ENCODE data around the gene CC2D2B.
"Not testable (repeated sequence)": the region's sequence is repeated elsewhere in the genome, so short reads cannot be mapped to it uniquely, and the experiment has no call there.

The CC2D2B gene

GRCh38 chr10:96023168-96023567 lies 115.4 kb downstream of the CC2D2B start:
- no peaks in the 10 kb centered on the region for H3K4me1 Mint-ChIP-seq
- H3K4me3 Mint-ChIP-seq, result no peak overlapping the region
- no peak for DNase-seq (ENCODE audit: low spot score in 2 of 2)
- no peak overlapping the region for H3K27ac Mint-ChIP-seq
- peak; percentile 39 for ATAC-seq
- H3K9me3 Mint-ChIP-seq, result no peaks in the 10 kb centered on the region
- no peaks in the 10 kb centered on the region for H3K36me3 Mint-ChIP-seq

GRCh38 chr10:96025566-96025965 lies 117.8 kb downstream of the CC2D2B start:
- Mint-ChIP-seq H3K27ac (no peak overlapping the region), H3K4me1 (no peaks in the 10 kb centered on the region), H3K36me3 (no peaks in the 10 kb centered on the region), H3K9me3 (no peaks in the 10 kb centered on the region), H3K4me3 (no peak overlapping the region)
- ATAC-seq (peak; percentile 59), DNase-seq (ENCODE audit: low spot score in 2 of 2) (no peak)

DNA sequence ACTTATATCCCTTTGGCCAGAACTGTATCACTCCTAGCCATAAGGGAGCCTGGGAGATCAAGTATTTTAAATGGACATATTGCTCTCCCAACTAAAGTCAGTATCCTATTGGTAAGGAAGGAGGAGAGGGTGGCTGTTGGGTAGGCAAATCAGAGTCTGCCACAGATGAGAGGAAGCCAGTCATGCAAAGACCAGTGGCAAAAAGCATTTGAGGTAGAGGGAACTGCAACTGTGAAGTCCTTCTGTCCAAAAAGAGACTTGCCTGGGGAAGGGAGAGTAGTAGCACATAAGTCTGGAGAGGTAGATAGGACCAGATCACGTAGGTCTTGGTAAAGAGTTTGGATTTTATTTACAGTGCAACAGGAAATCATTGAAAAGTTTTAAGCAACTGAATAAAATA lies 126.8 kb downstream of the CC2D2B start:
- no peak for DNase-seq (ENCODE audit: low spot score in 2 of 2)
- H3K36me3 Mint-ChIP-seq, result no peaks in the 10 kb centered on the region
- H3K4me3 Mint-ChIP-seq, result no peak overlapping the region
- no peaks in the 10 kb centered on the region for H3K4me1 Mint-ChIP-seq
- H3K27ac Mint-ChIP-seq, result no peak overlapping the region
- ATAC-seq, result no peak
- no peaks in the 10 kb centered on the region for H3K9me3 Mint-ChIP-seq

DNA sequence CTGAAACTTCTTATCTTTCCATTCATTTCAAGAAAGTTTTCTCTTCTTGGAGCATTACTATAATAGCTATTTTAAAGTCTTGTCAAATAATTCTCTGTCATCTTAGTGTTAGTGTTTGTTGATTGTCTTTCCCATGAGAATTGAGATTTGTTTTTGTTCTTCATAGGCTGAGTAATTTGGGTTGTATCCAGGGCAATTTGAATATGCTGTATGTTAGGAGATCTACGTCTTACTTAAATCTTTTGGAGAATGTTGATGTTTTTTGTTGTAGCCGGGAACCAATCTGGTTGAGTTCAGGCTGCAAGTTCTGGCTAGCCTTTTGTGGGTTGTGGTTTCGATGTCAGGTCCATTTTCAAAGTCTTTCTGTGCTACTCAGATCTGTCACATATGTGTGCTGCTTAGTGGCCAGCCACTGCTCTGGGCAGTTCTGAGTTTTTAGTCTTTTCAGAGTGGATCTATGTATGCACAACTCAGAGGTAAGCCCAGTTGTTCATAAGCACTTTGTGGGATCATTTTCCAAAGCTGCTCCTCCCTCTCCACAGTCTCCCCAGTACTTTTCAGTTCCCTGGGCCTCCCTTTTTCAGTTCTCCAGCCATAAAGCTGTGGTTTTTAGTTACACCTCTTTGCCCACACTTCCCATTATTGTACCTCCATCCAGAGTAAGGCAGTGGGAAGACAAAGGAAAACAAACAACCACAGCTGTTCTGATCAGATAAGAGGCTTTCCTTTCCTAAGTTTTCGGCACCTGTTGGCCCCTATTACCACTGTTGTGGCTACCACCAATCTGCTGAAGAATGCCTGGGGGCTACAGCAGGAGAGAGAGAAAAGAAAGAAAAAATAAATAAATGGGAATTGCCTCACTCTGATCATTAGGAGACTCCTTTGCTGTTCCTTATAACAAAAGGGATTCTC lies 131.0 kb downstream of the CC2D2B start:
- no peak overlapping the region for H3K4me3 Mint-ChIP-seq
- peaks cover 7% of the 10 kb centered on the region for H3K4me1 Mint-ChIP-seq
- no peaks in the 10 kb centered on the region for H3K36me3 Mint-ChIP-seq
- no peaks in the 10 kb centered on the region for H3K9me3 Mint-ChIP-seq
- no peak for DNase-seq (ENCODE audit: low spot score in 2 of 2)
- H3K27ac Mint-ChIP-seq, result no peak overlapping the region
- no peak for ATAC-seq

DNA sequence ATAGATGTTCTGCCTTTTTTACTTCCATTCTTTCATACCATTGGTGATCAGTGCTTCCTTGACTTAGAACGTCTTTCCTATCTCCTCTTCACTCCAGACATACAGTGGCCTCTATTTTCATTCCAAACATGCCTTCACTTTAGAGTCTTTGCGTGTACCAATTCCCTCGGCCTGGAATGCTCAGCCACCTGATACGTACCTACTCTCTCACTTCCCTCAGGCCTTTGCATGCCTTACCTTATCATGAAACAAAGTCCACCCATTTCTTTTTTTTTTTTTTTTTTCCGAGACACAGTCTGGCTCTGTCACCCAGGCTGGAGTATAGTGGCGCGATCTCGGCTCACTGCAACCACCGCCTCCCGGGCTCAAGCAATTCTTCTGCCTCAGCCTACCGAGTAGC lies 133.4 kb downstream of the CC2D2B start:
- DNase-seq (ENCODE audit: low spot score in 2 of 2), result no peak
- ATAC-seq, result no peak
- Mint-ChIP-seq H3K36me3 (peaks cover 8% of the 10 kb centered on the region), H3K4me3 (no peak overlapping the region), H3K4me1 (peaks cover 7% of the 10 kb centered on the region), H3K9me3 (no peaks in the 10 kb centered on the region), H3K27ac (no peak overlapping the region)

DNA sequence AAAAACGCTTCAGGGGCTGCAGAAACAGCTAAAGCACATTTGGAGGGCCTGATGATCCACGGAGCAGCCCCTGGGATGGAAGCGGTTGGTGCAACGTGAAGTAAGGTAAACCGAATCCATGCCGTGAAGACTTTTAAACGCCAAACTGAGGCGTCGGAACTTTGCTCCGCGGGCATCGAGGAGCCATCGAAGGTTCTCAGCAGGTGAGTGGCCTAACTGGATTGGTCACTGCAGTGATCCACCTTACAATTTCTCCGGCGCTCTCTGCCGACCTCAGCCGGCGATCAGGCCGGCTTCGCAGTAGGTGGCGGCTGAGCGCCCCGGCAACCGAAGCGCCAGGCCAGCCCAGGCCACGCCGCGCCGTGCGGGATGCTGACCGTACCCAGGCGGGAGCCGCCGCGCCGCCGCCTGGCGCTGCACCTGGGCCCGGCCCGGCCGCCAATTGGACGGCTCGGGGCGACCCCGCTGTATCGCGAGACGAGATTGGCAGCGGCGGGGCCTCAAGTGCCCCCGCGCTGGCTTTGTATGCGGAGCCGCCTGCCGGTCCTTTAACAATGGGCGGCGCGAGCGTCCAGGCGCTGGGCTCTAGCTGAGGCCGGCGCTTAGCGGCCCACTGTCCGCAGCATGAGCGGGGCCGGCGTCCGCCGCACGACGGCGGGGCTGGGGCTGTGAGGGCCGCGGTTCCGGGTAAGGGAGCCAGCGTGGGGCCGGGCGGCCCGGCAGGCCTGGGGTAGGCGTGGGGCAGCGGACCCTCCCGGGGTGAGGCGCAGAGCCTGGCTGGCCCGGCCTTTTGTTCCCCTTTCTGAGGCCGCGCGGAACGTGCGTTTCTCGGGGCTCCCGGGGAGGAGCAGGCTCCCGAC lies 135.5 kb downstream of the CC2D2B start, which contains the start of gene CCNJ:
CCNJ (plus strand) TSS at position 551 of the 860 bp plus-strand sequence. CDS start 811 bp downstream, outside the sequence.
- DNase-seq (ENCODE audit: low spot score in 2 of 2), result peak; percentile 75 to 88
- Mint-ChIP-seq H3K36me3 (peaks cover 20% of the 10 kb centered on the region), H3K4me3 (peak within 1 kb of the TSS; percentile 93), H3K27ac (peak within 1 kb of the TSS; percentile 93), H3K9me3 (no peaks in the 10 kb centered on the region), H3K4me1 (peaks cover 13% of the 10 kb centered on the region)
- peak; percentile 97 for ATAC-seq

DNA sequence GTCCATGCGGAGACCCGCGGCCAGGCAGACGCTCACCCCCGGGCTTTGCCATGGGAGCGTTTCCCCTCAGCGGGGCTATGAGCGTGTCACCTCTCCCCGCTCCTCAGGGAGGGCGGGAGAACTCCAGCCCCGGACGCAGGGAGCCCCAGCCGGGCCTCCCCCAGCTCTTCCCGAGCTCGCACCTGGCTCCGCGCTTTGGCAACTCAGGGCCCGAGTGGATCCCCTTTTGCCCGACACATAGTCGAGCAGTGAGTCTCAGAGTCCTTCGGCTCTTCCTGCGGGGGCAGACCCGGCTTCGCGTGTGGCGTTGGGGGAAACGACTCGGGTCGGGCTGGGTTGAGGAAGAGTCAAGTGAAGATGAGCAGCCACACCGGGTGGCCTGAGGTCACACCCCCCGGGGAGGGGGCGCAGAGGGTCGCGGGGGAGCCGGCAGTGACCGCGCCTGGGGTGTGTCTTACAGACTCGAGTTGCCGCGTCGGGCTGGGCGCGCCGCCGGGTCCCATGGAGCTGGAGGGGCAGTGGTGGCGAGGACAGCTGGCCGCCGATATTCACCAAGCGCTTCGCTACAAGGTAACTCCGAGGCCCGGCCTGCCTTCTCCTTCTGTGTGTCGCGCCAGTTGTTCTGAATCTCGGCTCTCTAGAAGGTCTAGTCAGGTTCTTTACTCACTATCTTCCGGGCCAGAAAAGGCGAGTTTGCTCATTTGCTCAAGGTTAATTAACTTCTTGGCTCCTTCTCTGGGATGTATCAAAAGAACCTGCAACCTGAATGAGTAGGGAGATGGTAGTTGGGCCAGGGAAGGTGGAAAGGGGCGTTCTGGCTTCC lies 136.3 kb downstream of the CC2D2B start:
- ATAC-seq, result peak; percentile 71
- peak overlapping the region; percentile 93 for H3K4me3 Mint-ChIP-seq
- H3K4me1 Mint-ChIP-seq, result peaks cover 22% of the 10 kb centered on the region

DNA sequence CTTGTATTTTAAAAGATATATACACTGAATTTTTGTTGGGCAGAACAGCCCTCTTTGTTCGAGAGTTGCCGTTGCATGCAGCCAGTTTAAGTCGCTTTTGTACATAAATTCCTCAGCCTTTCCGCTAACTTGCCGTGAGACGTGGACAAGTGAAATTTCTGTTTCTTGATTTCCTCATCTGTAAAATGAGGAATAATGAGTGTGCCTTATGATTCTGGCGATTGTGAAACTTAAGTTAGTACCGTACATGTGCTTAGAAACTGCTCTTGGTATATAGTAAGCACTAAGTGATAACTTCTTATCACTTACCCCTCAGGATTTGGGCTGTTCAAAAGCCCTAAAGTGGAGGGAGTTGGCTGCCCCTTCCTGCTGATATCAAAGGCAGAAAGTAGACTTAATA lies 137.0 kb downstream of the CC2D2B start:
- ATAC-seq, result no peak
- peaks cover 28% of the 10 kb centered on the region for H3K4me1 Mint-ChIP-seq

More for the DNA sequence above, 136.3 kb downstream of the CC2D2B start:
- Mint-ChIP-seq H3K9me3 (no peaks in the 10 kb centered on the region), H3K36me3 (peaks cover 24% of the 10 kb centered on the region), H3K27ac (peak overlapping the region; percentile 93)
- DNase-seq (ENCODE audit: low spot score in 2 of 2), result peak; percentile 40 to 81

GRCh38 chr10:96046546-96046945 lies 138.8 kb downstream of the CC2D2B start:
- H3K4me3 Mint-ChIP-seq, result no peak overlapping the region
- no peak for DNase-seq (ENCODE audit: low spot score in 2 of 2)
- ATAC-seq, result no peak
- H3K9me3 Mint-ChIP-seq, result no peaks in the 10 kb centered on the region
- H3K27ac Mint-ChIP-seq, result no peak overlapping the region
- H3K36me3 Mint-ChIP-seq, result peaks cover 45% of the 10 kb centered on the region
- peaks cover 29% of the 10 kb centered on the region for H3K4me1 Mint-ChIP-seq

More for the DNA sequence above, 137.0 kb downstream of the CC2D2B start:
- peak overlapping the region; percentile 93 for H3K27ac Mint-ChIP-seq
- H3K4me3 Mint-ChIP-seq, result peak overlapping the region; percentile 93
- no peaks in the 10 kb centered on the region for H3K9me3 Mint-ChIP-seq
- DNase-seq (ENCODE audit: low spot score in 2 of 2), result no peak
- peaks cover 30% of the 10 kb centered on the region for H3K36me3 Mint-ChIP-seq

DNA sequence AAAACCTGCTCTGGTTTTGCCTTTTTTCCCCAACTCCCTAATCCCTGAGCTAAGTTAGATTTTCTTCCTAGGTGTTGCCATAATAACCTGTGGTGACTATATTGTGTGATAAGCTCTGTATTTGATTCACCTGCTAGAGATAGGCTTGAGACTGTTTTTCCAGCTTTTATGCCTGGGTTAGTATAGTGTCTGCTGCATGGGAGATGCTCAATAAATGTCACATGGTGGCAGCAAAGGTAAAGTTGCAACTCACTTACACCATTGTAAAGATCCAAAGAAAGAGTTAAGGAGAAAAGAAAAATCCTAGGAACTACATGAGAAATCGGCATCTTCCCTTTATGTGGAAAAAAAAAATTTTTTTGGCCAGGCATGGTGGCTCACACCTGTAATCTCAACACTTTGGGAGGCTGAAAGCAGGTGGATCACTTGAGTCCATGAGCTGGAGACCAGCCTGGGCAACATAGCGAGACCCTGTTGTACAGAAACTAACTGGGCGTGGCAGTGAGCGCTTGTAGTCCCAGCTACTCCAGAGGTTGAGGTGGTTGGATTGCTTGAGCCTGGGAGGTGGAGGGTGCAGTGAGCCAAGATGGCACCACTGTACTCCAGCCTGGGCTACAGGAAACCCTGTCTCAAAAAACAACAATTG lies 139.4 kb downstream of the CC2D2B start:
- Mint-ChIP-seq H3K4me3 (no peak overlapping the region), H3K36me3 (peaks cover 51% of the 10 kb centered on the region), H3K9me3 (no peaks in the 10 kb centered on the region), H3K4me1 (peaks cover 35% of the 10 kb centered on the region), H3K27ac (no peak overlapping the region)
- ATAC-seq, result no peak
- no peak for DNase-seq (ENCODE audit: low spot score in 2 of 2)

DNA sequence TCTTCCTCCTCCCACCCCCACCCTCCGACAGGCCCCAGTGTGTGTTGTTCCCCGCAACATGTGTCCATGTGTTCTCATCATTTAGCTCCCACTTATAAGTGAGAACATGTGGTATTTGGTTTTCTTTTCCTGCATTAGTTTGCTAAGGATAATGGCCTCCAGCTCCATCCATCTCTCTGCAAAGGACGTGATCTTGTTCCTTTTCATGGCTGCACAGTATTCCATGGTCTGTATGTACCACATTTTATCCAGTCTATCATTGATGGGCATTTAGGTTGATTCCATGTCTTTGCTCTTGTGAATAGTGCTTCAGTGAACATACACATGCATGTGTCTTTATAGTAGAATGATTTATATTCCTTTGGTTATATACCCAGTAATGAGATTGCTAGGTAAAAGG lies 140.2 kb downstream of the CC2D2B start:
- not testable (repeated sequence) for DNase-seq (ENCODE audit: low spot score in 2 of 2); H3K4me3 Mint-ChIP-seq; H3K9me3 Mint-ChIP-seq; H3K27ac Mint-ChIP-seq; ATAC-seq
- Mint-ChIP-seq H3K36me3 (peaks cover 53% of the 10 kb centered on the region), H3K4me1 (peaks cover 30% of the 10 kb centered on the region)

- no peak for ATAC-seq
- Mint-ChIP-seq H3K4me3 (no peak overlapping the region), H3K36me3 (peaks cover 58% of the 10 kb centered on the region), H3K27ac (no peak overlapping the region), H3K4me1 (peaks cover 30% of the 10 kb centered on the region), H3K9me3 (no peaks in the 10 kb centered on the region)
- no peak for DNase-seq (ENCODE audit: low spot score in 2 of 2)
Measured at GRCh38 chr10:96049340-96049739, 141.6 kb downstream of the CC2D2B start.

GRCh38 chr10:96053985-96054384 lies 146.2 kb downstream of the CC2D2B start:
- no peak for ATAC-seq
- DNase-seq (ENCODE audit: low spot score in 2 of 2), result no peak
- Mint-ChIP-seq H3K36me3 (peaks cover 75% of the 10 kb centered on the region), H3K4me3 (no peak overlapping the region), H3K27ac (no peak overlapping the region), H3K9me3 (no peaks in the 10 kb centered on the region), H3K4me1 (peaks cover 27% of the 10 kb centered on the region)

- DNase-seq (ENCODE audit: low spot score in 2 of 2), result no peak
- Mint-ChIP-seq H3K36me3 (peaks cover 69% of the 10 kb centered on the region), H3K27ac (peak overlapping the region; percentile 59), H3K4me3 (no peak overlapping the region), H3K9me3 (no peaks in the 10 kb centered on the region), H3K4me1 (peaks cover 17% of the 10 kb centered on the region)
- no peak for ATAC-seq
Measured at GRCh38 chr10:96056787-96057186, 149.0 kb downstream of the CC2D2B start.
